Endodermal cell (in vitro differentiated cells): Measurements from ENCODE around the gene CDAN1. TPM values are rescaled to one million over a fixed set of nuclear protein-coding genes. Genes with fewer than 3 reads are reported as not detected.

Experiments used
- DNase-seq: peaks from one replicate; pipeline ENCODE4 v3.0.0-alpha.2; 2017
- H3K27ac ChIP-seq: 2 replicates; pipeline ENCODE4 v1.5.1; 2013; ENCODE audit warnings: mild to moderate bottlenecking, low read depth, low read length, moderate library complexity
- H3K27me3 ChIP-seq: 2 replicates; pipeline ENCODE4 v1.6.1; 2013; ENCODE audit warnings: mild to moderate bottlenecking, low read length, moderate library complexity; ENCODE audit not compliant: insufficient read depth, control insufficient read depth, poor library complexity, severe bottlenecking
- H3K36me3 ChIP-seq: 2 replicates; pipeline ENCODE4 v1.7.0; 2013; ENCODE audit warnings: mild to moderate bottlenecking, low read length, moderate library complexity; ENCODE audit not compliant: control insufficient read depth, insufficient read depth
- H3K4me1 ChIP-seq: one replicate; pipeline ENCODE4 v1.7.0; 2013; ENCODE audit warnings: low read length; ENCODE audit not compliant: control insufficient read depth, insufficient read depth
- H3K4me3 ChIP-seq: 2 replicates; pipeline ENCODE4 v1.5.1; 2013; ENCODE audit warnings: mild to moderate bottlenecking, low read length, moderate library complexity
- H3K9ac ChIP-seq: 2 replicates; pipeline ENCODE4 v1.6.1; 2013; ENCODE audit warnings: mild to moderate bottlenecking, low read length, moderate library complexity; ENCODE audit not compliant: poor library complexity, severe bottlenecking; ENCODE audit errors: extremely low read depth
- H3K9me3 ChIP-seq: 2 replicates; pipeline ENCODE4 v1.6.1; 2013; ENCODE audit warnings: mild to moderate bottlenecking, low read length, moderate library complexity; ENCODE audit not compliant: control insufficient read depth
- H3K27ac Mint-ChIP-seq: 2 replicates; pipeline ENCODE4 v1.8.0; 2020; ENCODE audit warnings: mixed read lengths
- H3K27me3 Mint-ChIP-seq: 2 replicates; pipeline ENCODE4 v1.8.0; 2021; ENCODE audit warnings: mild to moderate bottlenecking, mixed read lengths; ENCODE audit not compliant: insufficient read depth
- H3K36me3 Mint-ChIP-seq: 2 replicates; pipeline ENCODE4 v1.8.0; 2020; ENCODE audit warnings: low read depth, mixed read lengths
- H3K4me1 Mint-ChIP-seq: 2 replicates; pipeline ENCODE4 v1.8.0; 2020; ENCODE audit warnings: mixed read lengths
- H3K4me3 Mint-ChIP-seq: 2 replicates; pipeline ENCODE4 v1.8.0; 2020; ENCODE audit warnings: mild to moderate bottlenecking, moderate library complexity, mixed read lengths
- H3K9me3 Mint-ChIP-seq: 2 replicates; pipeline ENCODE4 v1.8.0; 2020; ENCODE audit warnings: mild to moderate bottlenecking, mixed read lengths
- CTCF ChIP-seq: fragments of 200-600 bp; sonication (generic); conservative IDR thresholded peaks from 2 replicates; pipeline ENCODE4 v1.5.0; 2021; ENCODE audit warnings: antibody characterized with exemption, mild to moderate bottlenecking
- WGBS, 2 experiments: methylation state at CpG; one replicate each; pipeline versions ENCODE4 v1.1.5 to v1.1.7; 2013; ENCODE audit warnings: missing lambda C conversion rate in 2 of 2, mixed read lengths in 1 of 2; ENCODE audit not compliant: insufficient coverage in 1 of 2, insufficient read length in 1 of 2; 5-methylcytosine and 5-hydroxymethylcytosine counted together
- total RNA-seq, 2 donors: library from RNA; stranded (reverse); fragmentation: NEBNext Ultra II Directional in 1 of 2; extraction: Animal tissue kit (Norgen Biotek cat#: 25700) in 1 of 2; gene quantifications; 2 replicates in 1 of 2; 3 replicates in 1 of 2; pipeline ENCODE4 v1.2.1, GENCODE V29; 2021

CDAN1 gene
- total RNA-seq, 2 donors from 2014 or later, result 26.5 to 38.2 TPM

- Histone ChIP-seq H3K9ac (no peak overlapping the region), H3K36me3 (peaks cover 67% of the 10 kb centered on the region), H3K9me3 (no peaks in the 10 kb centered on the region), H3K27me3 (no peaks in the 10 kb centered on the region), H3K4me3 (no peak overlapping the region), H3K27ac (no peak overlapping the region), H3K4me1 (no peaks in the 10 kb centered on the region)
- no peaks in the 10 kb centered on the region for H3K27me3 Mint-ChIP-seq
- H3K4me1 Mint-ChIP-seq, result no peaks in the 10 kb centered on the region
- no peak for TF ChIP-seq CTCF
- no peak for DNase-seq
- H3K9me3 Mint-ChIP-seq, result no peaks in the 10 kb centered on the region
- 93 to 95% methylated on average over 8 of the region's 8 CpGs for WGBS, 2 experiments
- no peak overlapping the region for H3K4me3 Mint-ChIP-seq
- H3K36me3 Mint-ChIP-seq, result peaks cover 73% of the 10 kb centered on the region
- no peak overlapping the region for H3K27ac Mint-ChIP-seq
These were observed 6.8 kb downstream of the CDAN1 start for GRCh38 chr15:42730135-42730534.

- Mint-ChIP-seq H3K9me3 (no peaks in the 10 kb centered on the region), H3K4me1 (no peaks in the 10 kb centered on the region), H3K4me3 (no peak overlapping the region), H3K27ac (no peak overlapping the region), H3K36me3 (peaks cover 79% of the 10 kb centered on the region), H3K27me3 (no peaks in the 10 kb centered on the region)
- Histone ChIP-seq H3K4me1 (no peaks in the 10 kb centered on the region), H3K27ac (no peak overlapping the region), H3K36me3 (peaks cover 67% of the 10 kb centered on the region), H3K9ac (no peak overlapping the region), H3K27me3 (no peaks in the 10 kb centered on the region), H3K9me3 (no peaks in the 10 kb centered on the region), H3K4me3 (no peak overlapping the region)
- TF ChIP-seq CTCF, result no peak
- 94 to 99% methylated on average over 5 to 7 of the region's 7 CpGs for WGBS, 2 experiments
- DNase-seq, result no peak
These were observed 7.5 kb downstream of the CDAN1 start for GRCh38 chr15:42729409-42729808.

GRCh38 chr15:42728972-42729371 is 8.0 kb downstream of the CDAN1 start:
- Mint-ChIP-seq H3K36me3 (peaks cover 78% of the 10 kb centered on the region), H3K27ac (no peak overlapping the region), H3K4me3 (no peak overlapping the region), H3K27me3 (no peaks in the 10 kb centered on the region), H3K4me1 (no peaks in the 10 kb centered on the region), H3K9me3 (no peaks in the 10 kb centered on the region)
- 93 to 96% methylated on average over 5 to 9 of the region's 14 CpGs for WGBS, 2 experiments
- DNase-seq, result no peak
- Histone ChIP-seq H3K36me3 (peaks cover 67% of the 10 kb centered on the region), H3K27ac (no peak overlapping the region), H3K9ac (no peak overlapping the region), H3K4me1 (no peaks in the 10 kb centered on the region), H3K4me3 (no peak overlapping the region), H3K9me3 (no peaks in the 10 kb centered on the region), H3K27me3 (no peaks in the 10 kb centered on the region)
- TF ChIP-seq CTCF, result no peak
